H9 (cell line): ENCODE measurements around the gene TM9SF2. TPM values are rescaled to one million over a fixed set of nuclear protein-coding genes. Genes with fewer than 3 reads are reported as not detected.
A peak's percentile ranks its signal among the peaks of the same experiment; 100 is the strongest.
"Not testable (repeated sequence)": the region's sequence is repeated elsewhere in the genome, so short reads cannot be mapped to it uniquely, and the experiment has no call there.

Experiments used
- DNase-seq: peaks from one replicate; pipeline ENCODE4 v3.0.0-alpha.2; 2017
- H2AFZ ChIP-seq: one replicate; pipeline ENCODE4 v1.6.1; 2013; ENCODE audit warnings: mild to moderate bottlenecking, low read length, control low read depth, moderate library complexity
- H2AK5ac ChIP-seq: 2 replicates; pipeline ENCODE4 v1.6.1; 2013; ENCODE audit warnings: low read length, control low read depth, mixed read lengths; ENCODE audit not compliant: insufficient read length
- H2BK120ac ChIP-seq: one replicate; pipeline ENCODE4 v1.6.1; 2013; ENCODE audit warnings: low read depth, mild to moderate bottlenecking, low read length, control low read depth, inconsistent platforms; ENCODE audit not compliant: poor library complexity, severe bottlenecking
- H2BK12ac ChIP-seq: 2 replicates; pipeline ENCODE4 v1.6.1; 2013; ENCODE audit warnings: low read length, control low read depth, mixed read lengths, low read depth; ENCODE audit not compliant: insufficient read length
- H2BK15ac ChIP-seq: 2 replicates; pipeline ENCODE4 v1.6.1; 2013; ENCODE audit warnings: low read depth, low read length, control low read depth
- H2BK20ac ChIP-seq: one replicate; pipeline ENCODE4 v1.6.1; 2013; ENCODE audit warnings: low read depth, mild to moderate bottlenecking, low read length, control low read depth, inconsistent platforms; ENCODE audit not compliant: poor library complexity, severe bottlenecking
- H2BK5ac ChIP-seq: 2 replicates; pipeline ENCODE4 v1.6.1; 2013; ENCODE audit warnings: low read length, control low read depth, mixed read lengths; ENCODE audit not compliant: insufficient read length
- H3K14ac ChIP-seq: 2 replicates; pipeline ENCODE4 v1.6.1; 2013; ENCODE audit warnings: low read length, control low read depth; ENCODE audit not compliant: insufficient read depth
- H3K18ac ChIP-seq: 2 replicates; pipeline ENCODE4 v1.6.1; 2013; ENCODE audit warnings: low read depth, mild to moderate bottlenecking, mixed read lengths, low read length, control low read depth; ENCODE audit not compliant: insufficient read length
- H3K23ac ChIP-seq: 2 replicates; pipeline ENCODE4 v1.6.1; 2013; ENCODE audit warnings: low read length, control low read depth, mixed read lengths, low read depth; ENCODE audit not compliant: insufficient read length
- H3K23me2 ChIP-seq: 2 replicates; pipeline ENCODE4 v1.6.1; 2013; ENCODE audit warnings: low read depth, mild to moderate bottlenecking, mixed read lengths, low read length, control low read depth; ENCODE audit not compliant: insufficient read length, poor library complexity, severe bottlenecking
- H3K27ac ChIP-seq: 2 replicates; pipeline ENCODE4 v1.5.1; 2013; ENCODE audit warnings: low read length, control low read depth, mixed read lengths, low read depth; ENCODE audit not compliant: insufficient read length
- H3K27me3 ChIP-seq: 2 replicates; pipeline ENCODE4 v1.6.1; 2013; ENCODE audit warnings: low read length, control low read depth, inconsistent platforms; ENCODE audit not compliant: insufficient read depth
- H3K4ac ChIP-seq: 2 replicates; pipeline ENCODE4 v1.6.1; 2013; ENCODE audit warnings: low read depth, mild to moderate bottlenecking, control low read depth, inconsistent platforms, low read length, moderate library complexity
- H3K4me1 ChIP-seq: 2 replicates; pipeline ENCODE4 v1.6.1; 2013; ENCODE audit warnings: low read length, control low read depth, inconsistent platforms; ENCODE audit not compliant: insufficient read depth
- H3K4me2 ChIP-seq: 2 replicates; pipeline ENCODE4 v1.6.1; 2013; ENCODE audit warnings: low read length, control low read depth, mixed read lengths; ENCODE audit not compliant: insufficient read length, insufficient read depth
- H3K56ac ChIP-seq: 2 replicates; pipeline ENCODE4 v1.6.1; 2013; ENCODE audit warnings: low read depth, mild to moderate bottlenecking, mixed read lengths, low read length, control low read depth; ENCODE audit not compliant: insufficient read length
- H3K79me1 ChIP-seq: 2 replicates; pipeline ENCODE4 v1.6.1; 2013; ENCODE audit warnings: low read depth, mild to moderate bottlenecking, moderate library complexity, low read length, control low read depth, inconsistent platforms; ENCODE audit not compliant: insufficient read depth, poor library complexity, severe bottlenecking
- H3K79me2 ChIP-seq: 2 replicates; pipeline ENCODE4 v1.6.1; 2013; ENCODE audit warnings: low read length, control low read depth, inconsistent platforms; ENCODE audit not compliant: insufficient read depth
- H3K9ac ChIP-seq: 2 replicates; pipeline ENCODE4 v1.6.1; 2013; ENCODE audit warnings: low read length, control low read depth, mixed read lengths; ENCODE audit not compliant: insufficient read length; ENCODE audit errors: extremely low read depth
- H3K9me3 ChIP-seq: one replicate; pipeline ENCODE4 v1.6.1; 2013; ENCODE audit warnings: low read depth, low read length, inconsistent platforms; ENCODE audit not compliant: control insufficient read depth
- H3T11ph ChIP-seq: one replicate; pipeline ENCODE4 v1.6.1; 2013; ENCODE audit warnings: mild to moderate bottlenecking, low read length, control low read depth, inconsistent platforms
- H4K20me1 ChIP-seq: one replicate; pipeline ENCODE4 v1.6.1; 2013; ENCODE audit not compliant: control insufficient read depth, insufficient read length, insufficient read depth
- H4K5ac ChIP-seq: 2 replicates; pipeline ENCODE4 v1.6.1; 2013; ENCODE audit warnings: low read depth, mild to moderate bottlenecking, mixed read lengths, low read length, control low read depth; ENCODE audit not compliant: insufficient read length
- H4K8ac ChIP-seq: replicated peaks from 2 replicates; pipeline ENCODE4 v1.6.1; 2013; ENCODE audit warnings: low read length, control low read depth, mixed read lengths, low read depth; ENCODE audit not compliant: insufficient read length
- H4K91ac ChIP-seq: 2 replicates; pipeline ENCODE4 v1.6.1; 2013; ENCODE audit warnings: low read depth, mild to moderate bottlenecking, moderate library complexity, mixed read lengths, low read length, control low read depth; ENCODE audit not compliant: insufficient read length
- H3K27ac Mint-ChIP-seq, 3 experiments: 2 replicates in 2 of 3; 3 replicates in 1 of 3; pipeline ENCODE4 v1.8.0; 2020 to 2021; ENCODE audit warnings: mixed read lengths in 3 of 3, mild to moderate bottlenecking in 1 of 3, moderate library complexity in 1 of 3
- H3K27me3 Mint-ChIP-seq: 2 replicates; pipeline ENCODE4 v1.8.0; 2021; ENCODE audit warnings: low read depth, mild to moderate bottlenecking, moderate library complexity, mixed read lengths
- H3K36me3 Mint-ChIP-seq, 3 experiments: 2 replicates in 2 of 3; 3 replicates in 1 of 3; pipeline ENCODE4 v1.8.0; 2020 to 2021; ENCODE audit warnings: low read depth in 3 of 3, mixed read lengths in 3 of 3; ENCODE audit not compliant: insufficient read depth in 1 of 3
- H3K4me1 Mint-ChIP-seq, 2 experiments: 2 replicates each; pipeline ENCODE4 v1.8.0; 2020; ENCODE audit warnings: mixed read lengths in 2 of 2
- H3K4me3 Mint-ChIP-seq, 2 experiments: 2 replicates in 1 of 2; 3 replicates in 1 of 2; pipeline ENCODE4 v1.8.0; 2020 to 2021; ENCODE audit warnings: mild to moderate bottlenecking in 2 of 2, mixed read lengths in 2 of 2, moderate library complexity in 1 of 2
- H3K9me3 Mint-ChIP-seq, 2 experiments: 2 replicates in 1 of 2; 3 replicates in 1 of 2; pipeline ENCODE4 v1.8.0; 2020; ENCODE audit warnings: mild to moderate bottlenecking in 2 of 2, mixed read lengths in 2 of 2, moderate library complexity in 1 of 2
- WGBS: extraction: QIAGEN DNeasy Blood & Tissue Kit; methylation state at CpG from one replicate; pipeline ENCODE4 v1.1.7; 2013; ENCODE audit warnings: missing lambda C conversion rate, low lambda C conversion rate, mixed read lengths; ENCODE audit not compliant: insufficient read length; ENCODE audit errors: extremely low coverage; 5-methylcytosine and 5-hydroxymethylcytosine counted together
- total RNA-seq: library from RNA; stranded (reverse); gene quantifications from 2 replicates; pipeline ENCODE4 v1.2.1, GENCODE V29; 2021
- TF ChIP-seq, protein P1 (sequence below): fragments of 200-600 bp; sonication (generic); conservative IDR thresholded peaks from 3 replicates; pipeline ENCODE4 v1.8.0; 2021; ENCODE audit warnings: antibody characterized with exemption, mild to moderate bottlenecking

Gene TM9SF2
- total RNA-seq, 1 experiment from 2014 or later: 86.1 TPM

DNA sequence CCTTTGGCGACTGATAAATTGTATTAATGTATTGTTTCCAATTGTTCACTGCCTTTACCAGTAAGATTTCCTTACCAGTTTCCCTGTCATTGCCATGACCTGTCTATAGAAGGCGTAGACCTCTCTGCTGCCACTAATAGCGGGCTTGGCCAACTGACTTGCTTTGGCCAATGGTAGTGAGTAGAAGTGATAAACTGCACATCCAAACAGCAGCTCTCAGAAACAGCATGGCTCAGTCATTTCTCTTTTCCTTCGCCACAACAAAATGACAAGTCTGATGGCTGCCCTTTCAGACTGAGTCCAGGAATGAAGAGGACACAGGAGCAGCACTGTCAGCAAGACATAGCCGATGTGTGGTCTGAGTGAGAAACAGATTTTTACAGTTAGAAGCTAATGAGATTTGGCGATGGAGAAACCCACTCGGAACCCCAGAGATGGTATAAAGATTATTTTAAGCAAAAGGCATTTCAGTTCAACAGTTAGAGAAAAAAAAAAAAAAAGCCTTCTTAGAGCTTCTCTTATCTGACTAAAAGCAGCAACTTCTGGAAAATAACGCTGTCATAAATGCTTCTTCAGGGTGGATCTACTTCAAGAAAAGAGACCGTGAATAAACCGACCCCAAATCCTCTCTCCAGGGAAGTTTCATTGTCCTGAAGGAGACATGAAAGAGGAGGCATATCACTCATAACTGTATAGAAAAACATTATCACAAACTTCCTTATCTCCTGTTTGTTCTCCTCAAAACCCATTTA is 42.0 kb upstream of the TM9SF2 start:
- H4K8ac ChIP-seq: no peak overlapping the region
- TF ChIP-seq, protein P1, sequence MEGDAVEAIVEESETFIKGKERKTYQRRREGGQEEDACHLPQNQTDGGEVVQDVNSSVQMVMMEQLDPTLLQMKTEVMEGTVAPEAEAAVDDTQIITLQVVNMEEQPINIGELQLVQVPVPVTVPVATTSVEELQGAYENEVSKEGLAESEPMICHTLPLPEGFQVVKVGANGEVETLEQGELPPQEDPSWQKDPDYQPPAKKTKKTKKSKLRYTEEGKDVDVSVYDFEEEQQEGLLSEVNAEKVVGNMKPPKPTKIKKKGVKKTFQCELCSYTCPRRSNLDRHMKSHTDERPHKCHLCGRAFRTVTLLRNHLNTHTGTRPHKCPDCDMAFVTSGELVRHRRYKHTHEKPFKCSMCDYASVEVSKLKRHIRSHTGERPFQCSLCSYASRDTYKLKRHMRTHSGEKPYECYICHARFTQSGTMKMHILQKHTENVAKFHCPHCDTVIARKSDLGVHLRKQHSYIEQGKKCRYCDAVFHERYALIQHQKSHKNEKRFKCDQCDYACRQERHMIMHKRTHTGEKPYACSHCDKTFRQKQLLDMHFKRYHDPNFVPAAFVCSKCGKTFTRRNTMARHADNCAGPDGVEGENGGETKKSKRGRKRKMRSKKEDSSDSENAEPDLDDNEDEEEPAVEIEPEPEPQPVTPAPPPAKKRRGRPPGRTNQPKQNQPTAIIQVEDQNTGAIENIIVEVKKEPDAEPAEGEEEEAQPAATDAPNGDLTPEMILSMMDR: peak; percentile 22; the same call in 1 of the 3 replicates
- Mint-ChIP-seq H3K27ac (no peak overlapping the region), H3K27me3 (no peaks in the 10 kb centered on the region; the same call in 1 of the 2 replicates), H3K36me3 (no peaks in the 10 kb centered on the region; a peak in 2 of 7 replicates), H3K4me3 (no peak overlapping the region), H3K9me3 (peaks cover 0 to 6% of the 10 kb centered on the region in 2 experiments; a peak in 2 of 5 replicates), H3K4me1 (no peaks in the 10 kb centered on the region)
- H3K4me1 ChIP-seq: no peaks in the 10 kb centered on the region
- no peak overlapping the region for H3K14ac ChIP-seq
- no peak overlapping the region for H2AFZ ChIP-seq
- no peaks in the 10 kb centered on the region for H3K27me3 ChIP-seq
- no peak overlapping the region for H4K91ac ChIP-seq
- no peaks in the 10 kb centered on the region for H3K79me1 ChIP-seq
- no peak overlapping the region for H3K4ac ChIP-seq
- H3K4me2 ChIP-seq: no peak overlapping the region
- H3K23me2 ChIP-seq: no peaks in the 10 kb centered on the region
- no peak overlapping the region for H2AK5ac ChIP-seq
- H3K9ac ChIP-seq: no peak overlapping the region
- no peak overlapping the region for H3T11ph ChIP-seq
- no CpG with 5 or more reads among the region's 10 CpGs for WGBS
- H2BK120ac ChIP-seq: no peak overlapping the region
- no peak overlapping the region for H2BK15ac ChIP-seq
- no peak for DNase-seq
- no peak overlapping the region for H3K56ac ChIP-seq
- no peak overlapping the region for H3K18ac ChIP-seq
- H4K20me1 ChIP-seq: no peaks in the 10 kb centered on the region
- no peaks in the 10 kb centered on the region for H3K79me2 ChIP-seq
- H2BK20ac ChIP-seq: no peak overlapping the region
- H2BK12ac ChIP-seq: no peak overlapping the region
- H3K27ac ChIP-seq: no peak overlapping the region
- H3K9me3 ChIP-seq: no peaks in the 10 kb centered on the region
- H3K23ac ChIP-seq: no peak overlapping the region
- no peak overlapping the region for H4K5ac ChIP-seq
- H2BK5ac ChIP-seq: no peak overlapping the region

DNA sequence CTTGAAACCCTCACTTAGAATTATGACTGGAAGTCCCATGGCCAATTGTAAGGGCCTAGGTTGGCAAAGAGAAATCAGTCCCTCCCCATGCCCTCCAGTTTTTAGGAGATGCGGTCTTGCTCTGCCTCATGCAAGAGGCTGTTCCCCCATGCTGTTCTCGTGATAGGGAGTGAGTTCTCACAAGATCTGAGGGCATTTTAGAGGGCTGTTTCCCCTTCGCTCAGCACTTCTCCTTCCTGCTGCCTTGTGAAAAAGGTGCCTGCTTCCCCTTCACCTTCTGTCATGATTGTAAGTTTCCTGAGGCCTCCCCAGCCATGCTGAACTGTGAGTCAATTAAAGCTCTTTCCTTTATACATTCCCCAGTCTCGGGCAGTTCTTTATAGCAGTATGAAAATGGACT is 40.5 kb upstream of the TM9SF2 start:
- not testable (repeated sequence) for H3K56ac ChIP-seq, H3K14ac ChIP-seq, H3K4me3 Mint-ChIP-seq, H3K4ac ChIP-seq, H3K18ac ChIP-seq, H3K27me3 Mint-ChIP-seq, H3K23ac ChIP-seq, H4K20me1 ChIP-seq, H4K8ac ChIP-seq, DNase-seq, H3K27ac ChIP-seq, H3K4me2 ChIP-seq, H4K91ac ChIP-seq, H4K5ac ChIP-seq, H2AK5ac ChIP-seq, H3K27me3 ChIP-seq, H3K23me2 ChIP-seq, H2BK5ac ChIP-seq, H3T11ph ChIP-seq, H3K4me1 ChIP-seq, H2BK20ac ChIP-seq, H3K4me1 Mint-ChIP-seq, H3K79me2 ChIP-seq, H3K9me3 Mint-ChIP-seq, H2BK120ac ChIP-seq, H2AFZ ChIP-seq, H3K79me1 ChIP-seq, H2BK12ac ChIP-seq, H2BK15ac ChIP-seq, H3K36me3 Mint-ChIP-seq, H3K9ac ChIP-seq, H3K9me3 ChIP-seq
- H3K27ac Mint-ChIP-seq: peak overlapping the region in 1 of 3 experiments; percentile 29; a peak in 1 of 7 replicates
- no CpG with 5 or more reads among the region's 4 CpGs for WGBS
